GF-D8 (cell line): ENCODE results near the gene ELFN2.
"Not testable (repeated sequence)": the region's sequence is repeated elsewhere in the genome, so short reads cannot be mapped to it uniquely, and the experiment has no call there.

Source experiments
- DNase-seq: peaks from one replicate; lab custom pipeline; 2025; lab: John Stamatoyannopoulos, UW

ELFN2 gene

DNA sequence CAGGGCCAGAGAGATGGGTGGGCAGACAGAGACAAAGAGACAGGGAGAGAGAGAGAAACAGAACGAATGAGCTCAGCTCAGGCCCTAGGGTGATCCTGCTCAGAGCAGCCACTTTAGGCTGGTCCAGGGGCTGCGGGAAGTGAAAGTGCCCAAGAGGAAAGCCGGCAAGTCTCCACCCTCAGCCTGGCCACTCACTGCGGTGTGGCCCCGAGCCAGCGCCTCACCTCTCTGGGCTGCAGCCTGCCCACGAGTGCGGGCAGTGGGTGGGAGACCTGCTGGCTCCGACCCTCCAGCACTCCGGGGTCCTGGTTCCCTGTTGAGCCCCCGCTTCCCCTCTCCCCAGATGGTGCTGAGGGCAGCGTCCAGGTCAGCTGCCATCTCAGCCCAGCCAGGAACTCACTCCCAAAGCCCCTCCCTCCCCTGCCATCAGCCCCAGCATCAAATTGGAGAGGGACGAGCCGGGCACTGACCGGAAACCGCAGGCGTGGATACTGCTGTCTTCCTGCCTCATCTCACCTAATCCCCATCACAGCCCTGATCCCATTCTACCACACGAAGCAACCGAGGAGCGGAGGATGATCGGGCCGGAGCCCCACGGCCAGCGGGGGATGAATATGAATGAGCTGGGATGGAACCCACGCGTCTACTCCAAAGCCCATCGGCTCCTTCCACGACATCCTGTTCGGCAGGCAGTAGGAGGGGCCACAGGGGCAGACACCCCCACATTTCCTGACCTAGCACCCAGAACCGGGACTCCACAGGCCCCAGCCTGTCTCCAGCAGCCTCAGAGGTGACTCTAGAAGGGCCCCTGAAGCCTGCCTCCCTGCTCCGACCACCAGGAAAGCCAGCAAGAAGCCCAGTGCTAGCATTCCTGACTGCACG lies 16.9 kb downstream of the ELFN2 start:
- DNase-seq = no peak

DNA sequence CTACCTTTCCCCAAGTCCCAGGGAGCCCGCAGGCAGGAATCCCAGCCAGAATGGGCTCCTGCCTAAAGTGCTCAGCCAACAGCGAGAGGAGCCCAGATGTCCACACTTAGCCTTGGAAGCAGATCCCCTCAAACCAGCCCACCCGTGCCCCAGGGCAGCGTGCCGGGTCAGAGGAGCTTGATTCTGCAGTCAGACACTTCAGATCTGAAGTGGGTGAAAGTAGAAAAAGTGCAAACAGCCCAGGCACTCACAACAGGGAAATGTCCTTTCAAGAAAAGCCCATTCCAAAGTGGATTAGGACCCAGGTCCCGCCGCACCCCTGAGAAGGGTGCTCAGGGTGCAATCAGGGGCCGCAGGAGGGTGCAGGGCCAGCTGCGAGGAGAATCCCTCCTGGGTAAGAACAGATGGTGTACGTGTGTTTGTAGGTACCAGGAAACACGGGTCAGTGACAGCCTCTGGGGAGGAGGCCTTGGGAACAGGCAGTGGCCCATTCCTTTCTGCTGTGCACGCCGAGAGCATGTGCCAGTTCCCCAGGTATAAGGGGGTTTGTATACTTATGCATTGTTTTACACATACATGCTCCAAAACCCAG lies 17.7 kb downstream of the ELFN2 start:
- no peak for DNase-seq

DNA sequence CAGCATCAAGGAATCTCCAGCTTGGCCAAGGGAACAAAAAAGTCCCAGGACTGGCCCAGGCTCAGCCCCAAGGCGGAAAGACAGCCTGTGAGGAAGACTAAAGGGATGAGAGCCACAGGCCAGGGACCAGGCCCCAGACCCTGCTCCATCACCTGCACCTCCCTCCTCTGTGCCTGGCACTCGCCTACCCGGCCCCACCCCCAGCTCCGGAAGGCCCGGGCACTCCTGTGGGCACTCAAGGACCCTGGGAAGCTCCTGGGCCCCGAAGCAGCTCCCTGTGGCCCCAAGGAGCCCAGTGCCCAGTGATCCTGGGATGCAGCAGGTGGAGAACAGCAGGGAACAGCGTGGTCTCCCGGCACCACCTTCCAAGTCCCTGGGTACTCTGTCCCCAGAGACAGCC lies 18.2 kb downstream of the ELFN2 start:
- no peak for DNase-seq

DNA sequence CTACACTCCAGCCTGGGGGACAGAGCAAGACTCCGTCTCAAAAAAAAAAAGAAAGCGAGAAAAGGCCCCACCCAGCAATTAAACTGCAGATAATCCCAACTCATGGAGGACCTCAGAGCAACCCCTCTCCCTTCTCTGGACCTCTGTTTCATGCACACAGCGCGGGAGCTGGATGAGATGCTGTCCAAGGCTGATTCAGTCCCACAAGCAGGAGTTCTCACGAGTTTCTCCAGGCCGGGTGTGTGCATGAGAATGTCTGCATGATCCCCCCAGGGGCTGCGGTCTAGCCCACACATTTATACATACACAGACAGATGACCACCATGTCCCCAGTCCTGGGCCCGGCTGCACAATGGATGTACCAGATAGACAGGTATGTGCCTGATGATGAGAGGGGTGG lies 19.4 kb downstream of the ELFN2 start:
- no peak for DNase-seq

DNA sequence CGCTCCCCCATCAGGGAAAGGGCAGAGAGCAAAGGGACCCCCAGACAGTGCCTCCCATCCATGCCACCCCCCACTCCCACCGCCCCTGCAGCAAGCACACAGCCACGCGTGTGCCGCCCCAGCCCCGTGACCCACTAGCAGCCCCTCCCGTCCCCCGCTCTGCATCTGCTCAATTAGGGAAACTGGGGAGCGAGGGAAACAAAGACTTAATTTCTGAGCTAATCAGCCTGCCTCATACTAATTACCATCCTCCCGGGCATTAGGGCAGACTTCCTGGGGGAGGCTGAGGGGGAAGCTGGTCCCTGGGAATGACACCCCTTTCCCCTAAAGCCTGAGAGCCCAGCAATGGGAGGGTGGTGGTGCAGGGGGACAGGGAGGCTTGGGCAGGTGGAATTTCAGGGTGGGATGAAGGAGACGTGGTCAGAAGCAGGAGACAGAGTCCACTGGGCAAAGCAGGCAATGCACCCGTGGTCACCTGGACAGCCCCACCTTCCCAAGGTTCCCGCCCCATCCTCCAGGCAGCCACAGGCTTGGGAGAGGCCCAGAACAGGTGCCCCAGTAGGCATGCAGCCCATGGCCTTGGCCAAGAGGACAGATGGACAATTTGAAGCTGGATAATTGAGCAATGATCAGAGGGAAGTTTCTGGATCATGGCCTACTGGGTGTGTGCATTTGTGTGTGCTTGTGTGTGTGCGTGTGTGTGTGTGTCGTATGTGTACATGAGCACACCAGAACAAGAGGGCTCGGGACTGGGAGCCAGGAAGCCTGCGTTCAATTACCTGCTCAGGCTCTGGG lies 20.6 kb downstream of the ELFN2 start:
- no peak for DNase-seq

DNA sequence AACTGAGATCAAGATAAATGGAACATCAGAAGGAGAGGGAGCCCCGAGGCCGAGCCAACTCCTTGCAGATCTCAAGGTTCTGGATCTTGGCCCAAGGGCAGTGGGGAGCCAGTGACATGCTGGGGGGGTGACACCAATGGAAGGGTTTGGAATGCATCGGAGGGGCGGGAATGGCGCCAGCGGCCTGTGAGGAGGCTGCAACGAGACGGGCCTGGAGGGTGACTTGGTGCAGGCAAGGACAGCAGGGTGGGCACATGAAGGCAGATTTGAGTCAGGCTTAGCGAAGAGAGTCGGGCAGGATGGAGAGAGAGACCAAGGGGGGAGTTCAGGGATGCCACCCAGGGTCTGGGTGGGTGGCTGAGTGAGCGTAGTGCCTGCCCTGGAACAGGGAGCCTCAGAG lies 23.2 kb downstream of the ELFN2 start:
- no peak for DNase-seq

DNA sequence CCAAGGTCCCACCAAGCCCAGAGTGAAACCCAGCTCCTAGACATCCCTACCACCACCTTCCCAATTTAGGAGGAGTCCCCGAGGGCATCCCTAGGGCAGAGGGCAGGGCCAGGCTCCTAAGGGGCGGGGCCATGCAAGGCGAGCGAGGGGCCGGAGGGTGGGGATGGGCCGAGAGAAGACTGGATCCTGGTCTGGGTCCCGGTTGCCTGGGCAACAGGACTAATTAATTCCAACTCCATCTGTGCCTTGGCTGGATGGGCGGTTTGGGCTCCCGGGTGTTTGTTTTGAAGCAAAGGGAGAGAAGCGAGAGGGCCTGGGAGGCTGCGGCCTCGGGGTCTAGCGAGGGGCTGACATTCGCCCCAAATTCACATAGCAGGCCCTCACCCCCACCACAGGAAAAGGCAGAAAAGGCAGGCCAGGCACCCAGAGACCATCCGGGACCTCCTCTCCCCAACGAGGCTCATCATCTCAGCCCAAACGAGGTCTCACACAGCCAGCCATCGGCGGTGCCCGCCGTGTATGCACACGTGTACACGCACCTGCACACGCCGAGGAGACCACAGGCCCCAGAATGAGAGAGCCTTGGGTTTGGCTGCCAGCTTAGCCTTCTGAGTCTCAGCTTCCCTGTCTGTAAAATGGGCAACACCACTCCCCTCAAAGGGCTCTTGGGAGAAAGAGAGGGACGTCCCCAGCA lies 23.9 kb downstream of the ELFN2 start:
- no peak for DNase-seq

DNA sequence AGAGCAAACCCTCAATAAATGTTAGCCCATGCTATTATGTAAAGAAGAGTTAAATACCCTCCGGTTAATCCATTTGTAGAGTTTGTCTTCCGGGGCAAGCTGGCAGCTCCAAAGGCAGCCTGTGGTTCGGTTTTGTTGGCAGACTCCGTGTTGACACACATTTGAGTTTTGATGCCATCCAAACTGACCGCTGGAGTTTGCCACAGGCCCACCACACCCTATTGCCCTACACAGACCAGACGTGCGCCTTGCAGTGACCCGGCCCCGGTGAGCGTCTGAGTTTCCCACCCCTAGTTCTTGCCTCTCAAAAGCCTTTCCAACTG lies 25.1 kb downstream of the ELFN2 start:
- DNase-seq = no peak

DNA sequence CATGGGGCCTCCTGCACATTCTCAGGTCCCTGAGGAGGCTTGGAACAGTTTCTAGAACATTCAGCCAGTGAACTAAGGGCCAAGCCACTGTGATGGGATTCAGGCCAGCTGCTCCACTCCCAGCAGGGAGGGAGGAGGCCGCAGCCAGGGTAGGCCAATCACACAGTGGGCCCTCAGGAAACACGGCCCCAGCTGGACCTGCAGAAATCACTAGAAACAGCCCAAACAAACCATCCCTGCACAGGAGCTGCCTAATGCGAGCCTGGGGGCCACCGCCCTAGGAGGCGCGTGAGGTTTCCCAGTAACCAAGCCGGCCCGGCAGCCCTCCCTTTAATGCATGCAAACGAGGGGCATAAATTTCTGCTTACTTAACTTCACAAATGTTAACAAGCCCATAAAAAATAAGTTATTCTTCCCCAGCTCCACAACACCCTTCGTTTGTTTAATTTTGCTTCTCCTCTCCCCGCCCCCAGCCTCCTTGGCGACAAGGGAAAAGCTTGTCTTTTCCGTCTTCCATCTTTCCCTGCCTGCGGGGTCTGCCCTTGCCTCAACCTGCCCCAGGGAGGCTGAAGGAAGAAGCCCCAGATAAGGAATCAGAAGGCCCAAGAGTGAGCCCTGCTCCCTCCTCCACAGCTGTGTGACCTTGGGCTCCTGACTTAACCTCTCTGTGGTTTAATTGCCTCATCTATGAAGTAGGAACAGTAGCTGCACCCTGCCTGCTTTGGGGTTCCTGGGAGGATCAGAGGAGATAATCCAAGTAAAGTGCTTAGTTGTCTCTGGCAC lies 25.7 kb downstream of the ELFN2 start:
- DNase-seq = no peak

DNA sequence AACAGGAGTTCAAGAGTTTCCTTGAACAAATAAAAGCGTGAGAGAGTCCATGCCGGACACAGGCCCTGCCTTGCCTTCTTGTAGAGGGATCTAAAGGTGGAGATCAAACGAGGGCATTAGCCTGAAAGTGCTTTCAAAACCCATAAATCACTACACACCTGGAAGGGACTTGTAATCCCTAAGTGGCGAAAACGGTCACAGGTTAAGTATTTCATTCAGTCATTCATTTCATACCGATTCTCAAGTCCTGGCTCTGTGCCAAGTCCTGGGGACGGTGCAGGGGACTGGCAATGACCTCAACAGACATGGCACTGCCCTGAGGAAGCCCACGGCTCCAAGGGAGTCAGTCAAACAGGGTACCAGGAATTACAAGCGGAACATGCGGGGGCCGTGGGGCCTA lies 26.6 kb downstream of the ELFN2 start:
- no peak for DNase-seq

DNA sequence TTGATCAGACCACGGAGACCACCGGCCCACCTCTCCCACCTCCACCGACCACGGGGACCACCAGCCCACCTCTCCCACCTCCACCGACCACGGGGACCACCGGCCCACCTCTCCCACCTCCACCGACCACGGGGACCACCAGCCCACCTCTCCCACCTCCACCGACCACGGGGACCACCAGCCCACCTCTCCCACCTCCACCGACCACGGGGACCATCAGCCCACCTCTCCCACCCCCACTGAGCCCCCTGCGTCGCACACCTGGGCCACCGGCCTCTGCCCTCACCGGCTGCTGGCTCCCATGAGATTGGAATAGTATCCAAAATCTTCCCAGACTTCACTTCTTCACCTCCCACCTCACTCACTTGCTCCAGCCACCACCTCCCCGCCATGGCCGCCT lies 27.8 kb downstream of the ELFN2 start:
- not testable (repeated sequence) for DNase-seq

DNA sequence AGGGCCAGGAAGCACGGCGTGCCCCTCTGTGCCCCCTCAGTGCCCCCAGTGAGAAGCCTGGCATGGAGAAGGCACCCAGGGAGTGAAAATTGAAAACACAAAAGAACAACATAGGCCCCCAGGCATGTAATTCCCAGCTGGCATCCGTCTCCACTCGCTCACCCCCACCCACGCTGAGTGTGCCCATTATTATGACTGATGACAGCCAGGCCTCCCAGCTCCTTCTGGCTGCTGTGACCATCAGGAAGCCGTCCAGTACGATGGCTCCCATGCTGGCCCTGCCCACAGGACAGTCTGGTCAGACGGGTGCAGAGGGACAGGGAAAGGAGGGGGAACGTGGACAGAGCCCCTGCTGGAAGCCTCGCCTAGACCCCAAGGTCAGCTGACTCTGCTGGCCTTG lies 30.1 kb downstream of the ELFN2 start:
- DNase-seq = no peak

DNA sequence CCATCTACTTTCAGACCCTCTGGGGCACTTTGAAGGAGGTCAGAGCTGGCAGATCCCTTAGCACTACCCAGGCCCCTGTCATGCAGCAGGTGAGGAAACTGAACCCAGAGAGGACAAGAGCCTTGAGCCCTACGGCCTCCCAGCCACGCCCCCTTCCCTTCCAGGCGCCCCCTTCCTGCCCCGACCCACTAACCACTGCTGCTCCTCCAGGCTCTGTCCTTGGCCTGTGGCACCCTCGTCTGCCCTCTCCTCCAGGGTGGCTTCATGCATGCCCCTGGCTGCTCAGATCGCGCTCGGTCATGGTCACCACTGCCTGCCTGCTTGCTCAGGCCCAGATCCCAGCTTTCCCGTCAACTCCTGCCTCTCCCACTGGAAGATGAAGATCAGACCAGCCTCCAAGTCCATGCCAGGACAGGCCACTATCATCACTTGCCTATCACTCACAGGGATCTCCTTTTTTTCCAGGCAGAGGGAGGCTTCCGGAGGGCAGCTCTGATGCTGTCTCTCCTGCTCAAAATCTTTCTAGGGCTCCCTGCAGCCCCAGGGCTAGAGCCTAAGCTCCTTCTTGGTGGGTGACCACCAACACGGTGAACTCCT lies 30.7 kb downstream of the ELFN2 start:
- DNase-seq = no peak

DNA sequence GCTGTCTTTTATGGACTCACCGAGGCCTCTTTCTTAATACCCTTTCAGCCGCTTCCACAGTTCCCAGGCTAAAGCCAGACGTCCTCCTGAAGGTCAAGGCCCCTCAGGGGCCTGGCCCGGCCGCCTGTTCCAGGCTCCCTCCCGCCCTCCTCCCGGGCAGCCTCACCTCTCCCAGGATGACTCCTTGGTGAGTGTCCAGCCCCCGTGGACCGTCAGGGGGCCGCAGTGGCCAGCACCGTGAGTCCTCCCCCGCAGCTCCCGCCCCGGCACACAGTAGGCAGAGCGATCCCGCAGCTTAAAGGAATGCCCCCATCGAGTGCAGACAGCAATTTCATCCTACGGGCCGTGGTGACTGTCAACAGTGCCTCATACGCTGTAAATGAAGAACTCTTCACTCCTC lies 32.9 kb downstream of the ELFN2 start:
- DNase-seq = no peak

DNA sequence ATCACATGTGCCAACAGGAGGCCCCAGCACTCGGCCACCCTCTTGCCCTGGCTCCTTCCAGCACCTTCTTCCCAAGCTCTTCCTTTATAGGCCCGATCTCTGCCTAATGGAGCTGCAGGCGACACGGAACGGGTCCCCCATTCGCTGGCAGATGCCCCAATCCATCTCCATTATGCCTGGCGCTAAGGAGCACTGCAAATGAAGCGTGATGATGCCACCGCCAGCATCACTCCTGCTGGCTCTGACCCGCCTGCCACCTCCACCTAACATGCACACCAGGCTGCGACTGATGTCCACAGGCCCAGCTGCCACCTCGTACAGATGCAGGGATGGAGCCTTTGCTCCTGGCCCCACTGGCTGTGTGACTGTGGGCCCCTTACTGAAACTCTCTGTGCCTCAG lies 33.5 kb downstream of the ELFN2 start:
- no peak for DNase-seq

DNA sequence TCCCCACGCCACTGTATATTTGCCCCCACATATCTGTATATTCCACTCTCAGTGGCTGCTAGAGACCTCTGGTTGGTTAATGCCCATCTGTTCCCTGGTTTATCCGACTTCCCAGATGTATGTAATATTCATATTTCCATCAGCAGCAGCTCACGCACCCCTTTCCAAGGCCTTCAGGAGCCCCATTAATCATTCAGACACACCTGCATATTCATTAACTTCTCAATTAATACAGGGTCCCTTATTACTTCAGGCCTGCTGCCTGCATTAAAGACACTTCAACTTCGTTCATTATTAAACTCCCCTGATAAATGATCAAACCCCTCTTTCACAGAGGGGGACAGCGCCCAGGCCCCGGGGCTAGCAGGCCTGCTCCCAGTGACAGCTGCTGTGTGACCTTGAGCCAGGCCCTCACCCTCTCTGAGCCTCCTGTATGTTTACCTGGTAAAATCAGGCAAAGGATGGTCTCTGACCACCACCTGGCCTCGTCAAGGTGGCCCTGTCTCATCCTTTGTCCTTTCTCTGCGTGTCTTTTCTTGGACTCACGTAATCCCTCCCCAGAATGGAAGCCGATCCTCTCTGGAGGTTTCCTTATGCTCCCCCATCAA lies 34.5 kb downstream of the ELFN2 start:
- DNase-seq = no peak

DNA sequence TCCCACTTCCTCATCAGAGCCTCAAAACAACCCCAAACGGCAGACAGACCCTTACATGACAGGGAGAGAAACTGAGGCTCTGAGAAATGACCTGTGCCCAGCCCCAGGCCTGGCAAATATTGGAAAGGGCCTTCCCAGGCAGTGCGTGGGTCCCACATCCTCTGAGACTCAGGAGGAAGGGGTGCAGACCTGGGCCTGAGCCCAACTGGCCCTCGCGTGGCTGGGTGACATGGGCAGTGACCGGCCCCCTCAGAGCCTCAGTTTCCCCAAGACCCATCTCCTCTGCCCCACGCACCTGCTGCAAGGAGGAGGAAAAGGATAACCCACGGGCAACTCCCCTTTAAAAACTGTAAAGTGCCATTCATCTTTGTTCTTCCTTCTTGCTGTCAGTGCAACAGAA lies 35.6 kb downstream of the ELFN2 start:
- no peak for DNase-seq

DNA sequence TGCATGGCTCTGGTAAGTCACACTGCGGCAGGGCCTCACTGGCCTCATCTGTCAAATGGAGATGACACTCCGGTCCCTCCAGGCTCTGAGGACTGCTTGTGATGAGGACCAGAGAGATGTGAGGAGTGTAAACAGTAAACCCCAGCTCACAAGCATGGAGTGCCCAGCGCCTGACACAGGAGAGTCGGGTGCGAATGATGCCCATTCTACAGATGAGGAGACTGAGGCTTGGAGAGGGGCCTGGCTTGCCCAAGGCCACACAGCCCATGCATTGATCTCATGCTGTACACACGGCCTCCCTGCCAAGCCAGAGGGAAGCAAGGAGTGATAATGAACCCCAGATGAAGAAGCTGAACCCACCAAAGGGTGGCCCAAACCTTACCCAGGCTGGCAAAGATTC lies 37.2 kb downstream of the ELFN2 start:
- DNase-seq = no peak

DNA sequence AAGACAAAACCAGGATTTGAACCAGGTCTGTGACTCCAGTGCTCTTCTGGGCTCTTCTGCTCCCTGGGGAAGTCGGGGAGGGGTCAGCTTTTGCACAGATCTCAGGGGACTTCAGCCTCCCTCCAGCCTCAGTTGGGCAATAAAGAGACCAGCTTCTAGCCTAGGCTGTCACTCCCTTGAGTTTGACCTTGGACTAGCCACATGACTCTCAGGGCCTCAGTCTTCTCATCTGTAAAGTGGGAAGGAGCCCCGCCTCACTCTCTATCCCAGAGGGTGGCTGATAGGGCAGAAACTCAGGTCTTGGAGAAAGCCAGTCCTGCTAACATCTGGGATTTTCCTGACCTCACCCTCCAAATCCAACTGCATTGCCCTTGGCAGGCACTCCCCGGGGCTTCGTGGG lies 38.7 kb downstream of the ELFN2 start:
- DNase-seq = no peak

DNA sequence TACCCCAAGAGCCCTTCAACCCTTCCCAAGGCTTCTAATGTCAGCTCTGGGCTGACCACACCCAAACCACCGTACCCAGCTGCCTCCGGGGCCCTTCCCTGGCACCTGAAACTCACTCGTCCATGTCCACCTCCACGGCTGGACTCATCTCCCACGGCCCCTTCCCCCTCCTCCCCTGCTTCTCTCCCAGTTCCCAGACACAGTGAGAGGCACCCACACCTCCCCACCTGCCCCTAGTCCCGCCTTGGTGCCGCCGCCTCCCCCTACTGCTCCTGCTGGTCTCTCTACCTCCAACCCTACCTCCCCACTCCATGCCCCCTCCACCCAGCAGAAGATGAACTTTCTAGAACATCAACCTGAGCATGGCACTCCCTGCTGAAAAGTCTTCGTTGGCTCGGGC lies 39.5 kb downstream of the ELFN2 start:
- no peak for DNase-seq

DNA sequence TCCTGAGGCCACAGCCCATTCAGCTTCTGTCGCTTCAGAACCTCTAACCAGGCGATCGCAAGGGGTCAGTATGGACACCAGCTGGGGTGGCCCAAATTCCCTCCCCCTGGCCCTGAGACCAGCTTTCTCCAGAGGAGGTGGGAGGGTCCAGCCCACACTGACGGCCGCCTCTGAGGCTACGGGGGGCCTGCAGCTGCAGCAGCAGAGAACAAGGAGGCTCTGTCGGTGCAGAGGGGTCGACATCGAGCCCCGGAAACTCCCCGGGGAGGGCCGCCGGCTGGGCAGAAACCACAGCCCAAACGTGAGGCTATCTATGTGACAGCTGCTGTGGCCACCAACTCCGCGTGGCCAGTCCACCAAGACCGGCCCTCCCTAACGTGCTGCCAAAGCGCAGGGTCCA lies 40.8 kb downstream of the ELFN2 start:
- DNase-seq = no peak
